ENCODE results near the gene JMJD6. TPM values are rescaled to one million over a fixed set of nuclear protein-coding genes. Genes with fewer than 3 reads are reported as not detected.

JMJD6 gene
- total RNA-seq, 4 donors from 2014 or later: 29.7 to 42.9 (median 41.7) TPM

DNA sequence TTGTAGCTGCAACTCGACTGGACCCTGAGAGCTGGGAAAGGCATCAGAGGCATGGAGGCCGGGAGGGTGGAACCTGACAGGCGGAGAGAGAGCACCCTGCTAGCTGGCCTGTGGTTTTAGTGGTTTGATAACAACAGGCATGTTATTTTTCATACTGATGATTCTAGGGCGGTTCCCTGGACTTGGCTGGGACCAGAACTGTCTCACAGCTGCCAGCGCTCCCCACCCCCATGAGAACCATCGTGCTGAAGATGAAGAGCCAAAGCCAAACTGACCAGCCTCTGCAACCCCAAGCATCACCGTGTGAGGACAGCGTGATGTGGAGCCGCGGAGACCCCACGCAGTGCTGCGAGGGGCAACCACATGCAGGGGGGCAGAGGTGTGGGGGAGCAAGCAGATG lies 44.1 kb downstream of the JMJD6 start:
- no peaks in the 10 kb centered on the region for H3K36me3 ChIP-seq
- TF ChIP-seq POLR2A (IDR thresholded peaks at IDR 0.05): no peak
- TF ChIP-seq, protein P1, sequence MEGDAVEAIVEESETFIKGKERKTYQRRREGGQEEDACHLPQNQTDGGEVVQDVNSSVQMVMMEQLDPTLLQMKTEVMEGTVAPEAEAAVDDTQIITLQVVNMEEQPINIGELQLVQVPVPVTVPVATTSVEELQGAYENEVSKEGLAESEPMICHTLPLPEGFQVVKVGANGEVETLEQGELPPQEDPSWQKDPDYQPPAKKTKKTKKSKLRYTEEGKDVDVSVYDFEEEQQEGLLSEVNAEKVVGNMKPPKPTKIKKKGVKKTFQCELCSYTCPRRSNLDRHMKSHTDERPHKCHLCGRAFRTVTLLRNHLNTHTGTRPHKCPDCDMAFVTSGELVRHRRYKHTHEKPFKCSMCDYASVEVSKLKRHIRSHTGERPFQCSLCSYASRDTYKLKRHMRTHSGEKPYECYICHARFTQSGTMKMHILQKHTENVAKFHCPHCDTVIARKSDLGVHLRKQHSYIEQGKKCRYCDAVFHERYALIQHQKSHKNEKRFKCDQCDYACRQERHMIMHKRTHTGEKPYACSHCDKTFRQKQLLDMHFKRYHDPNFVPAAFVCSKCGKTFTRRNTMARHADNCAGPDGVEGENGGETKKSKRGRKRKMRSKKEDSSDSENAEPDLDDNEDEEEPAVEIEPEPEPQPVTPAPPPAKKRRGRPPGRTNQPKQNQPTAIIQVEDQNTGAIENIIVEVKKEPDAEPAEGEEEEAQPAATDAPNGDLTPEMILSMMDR (IDR thresholded peaks at IDR 0.05 in 4 of 5, conservative IDR thresholded peaks at IDR 0.05 in 1 of 5): no peak
- H3K9me3 ChIP-seq: no peaks in the 10 kb centered on the region
- H3K27me3 ChIP-seq: no peaks in the 10 kb centered on the region
- DNase-seq (no peak), ATAC-seq (peak; percentile 21 to 30)
- in situ Hi-C loops (cut with MboI; ENCODE audit: low sequenced_read_pairs in 4 of 4) (no loop called here), intact Hi-C loops (cut with DNase I; ENCODE audit: low total_unique reads) (no loop called here)
- H3K27ac ChIP-seq: peak overlapping the region in 1 of 4 donors; percentile 3
- H3K4me1 ChIP-seq: peaks cover 9 to 20% of the 10 kb centered on the region in 2 donors
- H3K4me3 ChIP-seq: no peak overlapping the region

DNA sequence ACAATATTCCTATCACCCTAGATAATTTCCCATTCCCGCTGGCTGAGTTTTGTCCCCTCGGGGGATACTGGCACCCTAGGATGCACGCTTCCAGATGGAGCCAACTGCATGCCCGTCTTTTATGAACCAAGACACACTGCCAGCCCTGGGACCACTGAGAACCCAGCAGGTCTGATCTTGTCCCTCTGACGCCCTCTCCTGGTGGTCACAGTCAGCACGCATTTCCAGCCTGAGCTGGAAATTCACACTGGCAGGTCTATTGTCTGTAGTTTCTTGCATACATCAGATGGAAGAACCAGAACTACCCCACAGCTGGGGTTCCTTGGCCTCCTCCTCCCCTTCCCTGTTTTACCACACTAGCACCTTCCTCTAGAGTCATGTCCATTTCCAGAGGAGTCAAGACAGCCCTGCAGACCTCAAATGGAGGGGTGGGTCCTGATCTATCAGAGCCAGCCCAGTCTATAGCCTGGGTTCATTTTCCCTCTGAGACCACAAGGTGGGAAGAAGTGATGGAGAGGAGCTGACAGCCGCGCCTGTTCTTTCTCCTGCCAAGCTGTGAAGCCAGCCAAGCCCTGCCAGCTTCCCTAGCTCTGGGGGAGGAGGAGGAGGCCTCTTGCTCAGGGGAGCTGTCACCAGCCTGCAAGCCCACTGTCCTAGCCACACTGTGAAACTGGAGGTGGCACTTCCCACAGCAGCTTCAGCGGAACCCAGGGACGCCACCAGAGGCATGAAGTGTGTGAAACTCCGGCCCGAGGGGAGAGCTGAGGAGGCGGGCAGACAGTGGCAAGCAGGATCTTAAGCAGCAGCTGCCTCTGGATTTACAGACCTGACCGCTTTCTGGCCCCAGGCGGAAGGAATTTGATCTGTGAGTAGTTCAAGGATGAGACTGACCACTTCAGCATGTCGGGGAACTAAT lies 44.9 kb downstream of the JMJD6 start:
- H3K4me3 ChIP-seq: no peak overlapping the region
- peaks cover 2 to 11% of the 10 kb centered on the region in 2 donors for H3K4me1 ChIP-seq
- peak overlapping the region in 3 of 4 donors; percentile 3 to 45 (median 24) for H3K27ac ChIP-seq
- ATAC-seq (peak; percentile 24 to 37), DNase-seq (peak in 1 of 2 donors; percentile 44)
- H3K36me3 ChIP-seq: no peaks in the 10 kb centered on the region
- H3K9me3 ChIP-seq: no peaks in the 10 kb centered on the region
- TF ChIP-seq POLR2A (IDR thresholded peaks at IDR 0.05): no peak
- TF ChIP-seq, protein P1 (IDR thresholded peaks at IDR 0.05 in 4 of 5, conservative IDR thresholded peaks at IDR 0.05 in 1 of 5): peak; percentile 36 to 70 (median 55)
- H3K27me3 ChIP-seq: no peaks in the 10 kb centered on the region
- intact Hi-C loops (cut with DNase I; ENCODE audit: low total_unique reads) (no loop called here), in situ Hi-C loops (cut with MboI; ENCODE audit: low sequenced_read_pairs in 4 of 4) (no loop called here)

- Histone ChIP-seq H3K36me3 (no peaks in the 10 kb centered on the region), H3K27me3 (no peaks in the 10 kb centered on the region), H3K4me1 (peaks cover 0 to 7% of the 10 kb centered on the region in 2 donors), H3K4me3 (no peak overlapping the region), H3K9me3 (no peaks in the 10 kb centered on the region), H3K27ac (no peak overlapping the region)
- ATAC-seq (no peak), DNase-seq (no peak)
- in situ Hi-C loops (cut with MboI; ENCODE audit: low sequenced_read_pairs in 4 of 4) (no loop called here), intact Hi-C loops (cut with DNase I; ENCODE audit: low total_unique reads) (no loop called here)
- TF ChIP-seq POLR2A (IDR thresholded peaks at IDR 0.05): no peak
- TF ChIP-seq, protein P1 (IDR thresholded peaks at IDR 0.05 in 4 of 5, conservative IDR thresholded peaks at IDR 0.05 in 1 of 5): no peak
Observed at GRCh38 chr17:76679239-76679638, 47.2 kb downstream of the JMJD6 start.

- intact Hi-C loops (cut with DNase I; ENCODE audit: low total_unique reads): no loop called here
- no peak for ATAC-seq
- TF ChIP-seq POLR2A (IDR thresholded peaks at IDR 0.05): no peak
- TF ChIP-seq, protein P1 (IDR thresholded peaks at IDR 0.05 in 4 of 5, conservative IDR thresholded peaks at IDR 0.05 in 1 of 5): no peak
Observed at GRCh38 chr17:76678330-76678729, 48.1 kb downstream of the JMJD6 start.

More at GRCh38 chr17:76678330-76678729, 48.1 kb downstream of the JMJD6 start:
- no peaks in the 10 kb centered on the region for H3K9me3 ChIP-seq
- no peak for DNase-seq
- H3K4me1 ChIP-seq: peaks cover 0 to 7% of the 10 kb centered on the region in 2 donors
- no peak overlapping the region for H3K27ac ChIP-seq
- H3K36me3 ChIP-seq: no peaks in the 10 kb centered on the region
- no peak overlapping the region for H3K4me3 ChIP-seq
- no peaks in the 10 kb centered on the region for H3K27me3 ChIP-seq
- in situ Hi-C loops (cut with MboI; ENCODE audit: low sequenced_read_pairs in 4 of 4): no loop called here
